H9 (cell line): Measurements from ENCODE around the gene FBL. TPM values are rescaled to one million over a fixed set of nuclear protein-coding genes. Genes with fewer than 3 reads are reported as not detected.

Experiments used
- DNase-seq: peaks from one replicate; pipeline ENCODE4 v3.0.0-alpha.2; 2017
- H2AFZ ChIP-seq: one replicate; pipeline ENCODE4 v1.6.1; 2013; ENCODE audit warnings: mild to moderate bottlenecking, low read length, control low read depth, moderate library complexity
- H2AK5ac ChIP-seq: 2 replicates; pipeline ENCODE4 v1.6.1; 2013; ENCODE audit warnings: low read length, control low read depth, mixed read lengths; ENCODE audit not compliant: insufficient read length
- H2BK120ac ChIP-seq: one replicate; pipeline ENCODE4 v1.6.1; 2013; ENCODE audit warnings: low read depth, mild to moderate bottlenecking, low read length, control low read depth, inconsistent platforms; ENCODE audit not compliant: poor library complexity, severe bottlenecking
- H2BK12ac ChIP-seq: 2 replicates; pipeline ENCODE4 v1.6.1; 2013; ENCODE audit warnings: low read length, control low read depth, mixed read lengths, low read depth; ENCODE audit not compliant: insufficient read length
- H2BK15ac ChIP-seq: 2 replicates; pipeline ENCODE4 v1.6.1; 2013; ENCODE audit warnings: low read depth, low read length, control low read depth
- H2BK20ac ChIP-seq: one replicate; pipeline ENCODE4 v1.6.1; 2013; ENCODE audit warnings: low read depth, mild to moderate bottlenecking, low read length, control low read depth, inconsistent platforms; ENCODE audit not compliant: poor library complexity, severe bottlenecking
- H2BK5ac ChIP-seq: 2 replicates; pipeline ENCODE4 v1.6.1; 2013; ENCODE audit warnings: low read length, control low read depth, mixed read lengths; ENCODE audit not compliant: insufficient read length
- H3K14ac ChIP-seq: 2 replicates; pipeline ENCODE4 v1.6.1; 2013; ENCODE audit warnings: low read length, control low read depth; ENCODE audit not compliant: insufficient read depth
- H3K18ac ChIP-seq: 2 replicates; pipeline ENCODE4 v1.6.1; 2013; ENCODE audit warnings: low read depth, mild to moderate bottlenecking, mixed read lengths, low read length, control low read depth; ENCODE audit not compliant: insufficient read length
- H3K23ac ChIP-seq: 2 replicates; pipeline ENCODE4 v1.6.1; 2013; ENCODE audit warnings: low read length, control low read depth, mixed read lengths, low read depth; ENCODE audit not compliant: insufficient read length
- H3K23me2 ChIP-seq: 2 replicates; pipeline ENCODE4 v1.6.1; 2013; ENCODE audit warnings: low read depth, mild to moderate bottlenecking, mixed read lengths, low read length, control low read depth; ENCODE audit not compliant: insufficient read length, poor library complexity, severe bottlenecking
- H3K27ac ChIP-seq: 2 replicates; pipeline ENCODE4 v1.5.1; 2013; ENCODE audit warnings: low read length, control low read depth, mixed read lengths, low read depth; ENCODE audit not compliant: insufficient read length
- H3K27me3 ChIP-seq: 2 replicates; pipeline ENCODE4 v1.6.1; 2013; ENCODE audit warnings: low read length, control low read depth, inconsistent platforms; ENCODE audit not compliant: insufficient read depth
- H3K4ac ChIP-seq: 2 replicates; pipeline ENCODE4 v1.6.1; 2013; ENCODE audit warnings: low read depth, mild to moderate bottlenecking, control low read depth, inconsistent platforms, low read length, moderate library complexity
- H3K4me1 ChIP-seq: 2 replicates; pipeline ENCODE4 v1.6.1; 2013; ENCODE audit warnings: low read length, control low read depth, inconsistent platforms; ENCODE audit not compliant: insufficient read depth
- H3K4me2 ChIP-seq: 2 replicates; pipeline ENCODE4 v1.6.1; 2013; ENCODE audit warnings: low read length, control low read depth, mixed read lengths; ENCODE audit not compliant: insufficient read length, insufficient read depth
- H3K56ac ChIP-seq: 2 replicates; pipeline ENCODE4 v1.6.1; 2013; ENCODE audit warnings: low read depth, mild to moderate bottlenecking, mixed read lengths, low read length, control low read depth; ENCODE audit not compliant: insufficient read length
- H3K79me1 ChIP-seq: 2 replicates; pipeline ENCODE4 v1.6.1; 2013; ENCODE audit warnings: low read depth, mild to moderate bottlenecking, moderate library complexity, low read length, control low read depth, inconsistent platforms; ENCODE audit not compliant: insufficient read depth, poor library complexity, severe bottlenecking
- H3K79me2 ChIP-seq: 2 replicates; pipeline ENCODE4 v1.6.1; 2013; ENCODE audit warnings: low read length, control low read depth, inconsistent platforms; ENCODE audit not compliant: insufficient read depth
- H3K9ac ChIP-seq: 2 replicates; pipeline ENCODE4 v1.6.1; 2013; ENCODE audit warnings: low read length, control low read depth, mixed read lengths; ENCODE audit not compliant: insufficient read length; ENCODE audit errors: extremely low read depth
- H3K9me3 ChIP-seq: one replicate; pipeline ENCODE4 v1.6.1; 2013; ENCODE audit warnings: low read depth, low read length, inconsistent platforms; ENCODE audit not compliant: control insufficient read depth
- H3T11ph ChIP-seq: one replicate; pipeline ENCODE4 v1.6.1; 2013; ENCODE audit warnings: mild to moderate bottlenecking, low read length, control low read depth, inconsistent platforms
- H4K20me1 ChIP-seq: one replicate; pipeline ENCODE4 v1.6.1; 2013; ENCODE audit not compliant: control insufficient read depth, insufficient read length, insufficient read depth
- H4K5ac ChIP-seq: 2 replicates; pipeline ENCODE4 v1.6.1; 2013; ENCODE audit warnings: low read depth, mild to moderate bottlenecking, mixed read lengths, low read length, control low read depth; ENCODE audit not compliant: insufficient read length
- H4K8ac ChIP-seq: replicated peaks from 2 replicates; pipeline ENCODE4 v1.6.1; 2013; ENCODE audit warnings: low read length, control low read depth, mixed read lengths, low read depth; ENCODE audit not compliant: insufficient read length
- H4K91ac ChIP-seq: 2 replicates; pipeline ENCODE4 v1.6.1; 2013; ENCODE audit warnings: low read depth, mild to moderate bottlenecking, moderate library complexity, mixed read lengths, low read length, control low read depth; ENCODE audit not compliant: insufficient read length
- H3K27ac Mint-ChIP-seq, 3 experiments: 2 replicates in 2 of 3; 3 replicates in 1 of 3; pipeline ENCODE4 v1.8.0; 2020 to 2021; ENCODE audit warnings: mixed read lengths in 3 of 3, mild to moderate bottlenecking in 1 of 3, moderate library complexity in 1 of 3
- H3K27me3 Mint-ChIP-seq: 2 replicates; pipeline ENCODE4 v1.8.0; 2021; ENCODE audit warnings: low read depth, mild to moderate bottlenecking, moderate library complexity, mixed read lengths
- H3K36me3 Mint-ChIP-seq, 3 experiments: 2 replicates in 2 of 3; 3 replicates in 1 of 3; pipeline ENCODE4 v1.8.0; 2020 to 2021; ENCODE audit warnings: low read depth in 3 of 3, mixed read lengths in 3 of 3; ENCODE audit not compliant: insufficient read depth in 1 of 3
- H3K4me1 Mint-ChIP-seq, 2 experiments: 2 replicates each; pipeline ENCODE4 v1.8.0; 2020; ENCODE audit warnings: mixed read lengths in 2 of 2
- H3K4me3 Mint-ChIP-seq, 2 experiments: 2 replicates in 1 of 2; 3 replicates in 1 of 2; pipeline ENCODE4 v1.8.0; 2020 to 2021; ENCODE audit warnings: mild to moderate bottlenecking in 2 of 2, mixed read lengths in 2 of 2, moderate library complexity in 1 of 2
- H3K9me3 Mint-ChIP-seq, 2 experiments: 2 replicates in 1 of 2; 3 replicates in 1 of 2; pipeline ENCODE4 v1.8.0; 2020; ENCODE audit warnings: mild to moderate bottlenecking in 2 of 2, mixed read lengths in 2 of 2, moderate library complexity in 1 of 2
- WGBS: extraction: QIAGEN DNeasy Blood & Tissue Kit; methylation state at CpG from one replicate; pipeline ENCODE4 v1.1.7; 2013; ENCODE audit warnings: missing lambda C conversion rate, low lambda C conversion rate, mixed read lengths; ENCODE audit not compliant: insufficient read length; ENCODE audit errors: extremely low coverage; 5-methylcytosine and 5-hydroxymethylcytosine counted together
- total RNA-seq: library from RNA; stranded (reverse); gene quantifications from 2 replicates; pipeline ENCODE4 v1.2.1, GENCODE V29; 2021
- TF ChIP-seq, protein P1 (sequence below): fragments of 200-600 bp; sonication (generic); conservative IDR thresholded peaks from 3 replicates; pipeline ENCODE4 v1.8.0; 2021; ENCODE audit warnings: antibody characterized with exemption, mild to moderate bottlenecking

The FBL gene
- total RNA-seq, 1 experiment from 2014 or later, result 625 TPM

DNA sequence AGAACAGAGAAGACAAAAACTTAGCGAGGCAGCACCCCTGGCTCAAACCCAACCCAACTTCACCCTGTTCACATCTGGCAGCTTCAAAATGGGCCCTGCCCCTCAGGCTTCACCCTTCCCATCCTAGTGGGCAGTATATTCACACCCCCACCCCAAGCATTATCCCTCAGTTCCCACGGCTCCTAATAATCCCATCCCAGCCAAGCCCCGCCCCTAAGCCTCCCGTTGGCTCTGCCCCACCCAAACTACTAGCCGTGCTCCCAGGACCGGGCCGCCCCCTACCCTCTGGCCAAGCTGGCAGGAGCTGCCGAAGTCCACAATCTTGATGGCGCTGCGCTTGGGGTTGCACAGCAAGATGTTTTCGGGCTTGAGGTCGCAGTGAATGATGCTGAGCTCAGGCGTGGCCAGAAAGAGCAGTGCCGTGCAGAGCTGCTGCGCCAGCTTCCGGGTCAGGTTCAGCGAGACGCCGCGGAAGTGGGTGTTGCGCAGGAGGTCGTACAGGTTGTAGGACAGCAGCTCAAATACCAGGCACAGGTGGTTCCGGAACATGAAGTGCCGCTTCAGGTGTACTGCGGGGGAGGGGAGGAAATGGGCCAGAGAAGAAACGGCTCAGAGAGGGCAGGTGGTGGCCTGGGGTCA is 18.0 kb downstream of the FBL start:
- no peaks in the 10 kb centered on the region for H3K79me1 ChIP-seq
- H3K18ac ChIP-seq, result no peak overlapping the region
- H2BK120ac ChIP-seq, result no peak overlapping the region
- H2BK5ac ChIP-seq, result no peak overlapping the region
- H4K5ac ChIP-seq, result no peak overlapping the region
- Mint-ChIP-seq H3K4me3 (no peak overlapping the region; a peak in 1 of 5 replicates), H3K4me1 (peaks cover 15 to 16% of the 10 kb centered on the region in 2 experiments), H3K27me3 (no peaks in the 10 kb centered on the region), H3K27ac (peak overlapping the region in 1 of 3 experiments; percentile 65; a peak in 2 of 7 replicates), H3K36me3 (peaks cover 15 to 47% (median 38%) of the 10 kb centered on the region in 3 experiments), H3K9me3 (no peaks in the 10 kb centered on the region)
- no peak overlapping the region for H2BK12ac ChIP-seq
- H4K91ac ChIP-seq, result no peak overlapping the region
- no peak overlapping the region for H3T11ph ChIP-seq
- TF ChIP-seq, protein P1, sequence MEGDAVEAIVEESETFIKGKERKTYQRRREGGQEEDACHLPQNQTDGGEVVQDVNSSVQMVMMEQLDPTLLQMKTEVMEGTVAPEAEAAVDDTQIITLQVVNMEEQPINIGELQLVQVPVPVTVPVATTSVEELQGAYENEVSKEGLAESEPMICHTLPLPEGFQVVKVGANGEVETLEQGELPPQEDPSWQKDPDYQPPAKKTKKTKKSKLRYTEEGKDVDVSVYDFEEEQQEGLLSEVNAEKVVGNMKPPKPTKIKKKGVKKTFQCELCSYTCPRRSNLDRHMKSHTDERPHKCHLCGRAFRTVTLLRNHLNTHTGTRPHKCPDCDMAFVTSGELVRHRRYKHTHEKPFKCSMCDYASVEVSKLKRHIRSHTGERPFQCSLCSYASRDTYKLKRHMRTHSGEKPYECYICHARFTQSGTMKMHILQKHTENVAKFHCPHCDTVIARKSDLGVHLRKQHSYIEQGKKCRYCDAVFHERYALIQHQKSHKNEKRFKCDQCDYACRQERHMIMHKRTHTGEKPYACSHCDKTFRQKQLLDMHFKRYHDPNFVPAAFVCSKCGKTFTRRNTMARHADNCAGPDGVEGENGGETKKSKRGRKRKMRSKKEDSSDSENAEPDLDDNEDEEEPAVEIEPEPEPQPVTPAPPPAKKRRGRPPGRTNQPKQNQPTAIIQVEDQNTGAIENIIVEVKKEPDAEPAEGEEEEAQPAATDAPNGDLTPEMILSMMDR, result no peak
- H3K27ac ChIP-seq, result no peak overlapping the region
- H3K9ac ChIP-seq, result no peak overlapping the region
- H3K23me2 ChIP-seq, result peaks cover 8% of the 10 kb centered on the region
- H3K14ac ChIP-seq, result no peak overlapping the region
- H3K79me2 ChIP-seq, result no peaks in the 10 kb centered on the region
- no peak overlapping the region for H4K8ac ChIP-seq
- no peaks in the 10 kb centered on the region for H3K9me3 ChIP-seq
- no CpG with 5 or more reads among the region's 26 CpGs for WGBS
- H4K20me1 ChIP-seq, result no peaks in the 10 kb centered on the region
- no peak overlapping the region for H2AFZ ChIP-seq
- no peak overlapping the region for H2BK20ac ChIP-seq
- no peak overlapping the region for H3K4ac ChIP-seq
- no peak overlapping the region for H2AK5ac ChIP-seq
- no peak overlapping the region for H3K4me2 ChIP-seq
- H3K27me3 ChIP-seq, result no peaks in the 10 kb centered on the region
- H2BK15ac ChIP-seq, result no peak overlapping the region
- H3K4me1 ChIP-seq, result no peaks in the 10 kb centered on the region
- DNase-seq, result no peak
- no peak overlapping the region for H3K23ac ChIP-seq
- no peak overlapping the region for H3K56ac ChIP-seq
